HUES64 (cell line): ENCODE data around the gene CAV2.

Experiments used
- H3K27ac ChIP-seq: 2 replicates; pipeline ENCODE4 v1.7.0; 2013; ENCODE audit warnings: low read depth, low read length, inconsistent platforms
- H3K27me3 ChIP-seq: 2 replicates; pipeline ENCODE4 v1.6.1; 2013; ENCODE audit warnings: mild to moderate bottlenecking, low read length; ENCODE audit not compliant: insufficient read depth
- H3K36me3 ChIP-seq: 2 replicates; pipeline ENCODE4 v1.6.1; 2013; ENCODE audit warnings: mild to moderate bottlenecking, low read length; ENCODE audit not compliant: insufficient read depth
- H3K4me1 ChIP-seq: 2 replicates; pipeline ENCODE4 v1.6.1; 2013; ENCODE audit warnings: mild to moderate bottlenecking, low read length, moderate library complexity; ENCODE audit not compliant: insufficient read depth
- H3K4me3 ChIP-seq: 2 replicates; pipeline ENCODE4 v1.5.1; 2013; ENCODE audit warnings: mild to moderate bottlenecking, low read length, moderate library complexity
- H3K9ac ChIP-seq: 2 replicates; pipeline ENCODE4 v1.6.1; 2013; ENCODE audit warnings: mild to moderate bottlenecking, low read depth, low read length
- H3K9me3 ChIP-seq: 2 replicates; pipeline ENCODE4 v1.6.1; 2013; ENCODE audit warnings: low read depth, low read length; ENCODE audit not compliant: insufficient read depth
- WGBS: fragments of 150-250, 120-280 bp; methylation state at CpG from one replicate; pipeline ENCODE4 v1.1.7; 2013; ENCODE audit warnings: missing lambda C conversion rate; 5-methylcytosine and 5-hydroxymethylcytosine counted together

CAV2 gene

GRCh38 chr7:116525298-116525912 lies 25.9 kb downstream of the CAV2 start:
- Histone ChIP-seq H3K9ac (peak overlapping the region; percentile 77), H3K4me1 (peaks cover 55% of the 10 kb centered on the region), H3K9me3 (no peaks in the 10 kb centered on the region), H3K27ac (peak overlapping the region; percentile 74), H3K27me3 (peaks cover 31% of the 10 kb centered on the region), H3K4me3 (peak overlapping the region; percentile 71), H3K36me3 (peaks cover 8% of the 10 kb centered on the region; the same call in 1 of the 2 replicates)
- under 1% methylated on average over 36 of the region's 36 CpGs for WGBS

- H3K27ac ChIP-seq = 0 out of 2 replicates have a peak overlapping the region, but pooled peaks have one; percentile 34
- H3K9me3 ChIP-seq = no peaks in the 10 kb centered on the region
- H3K27me3 ChIP-seq = peaks cover 31% of the 10 kb centered on the region
- H3K4me3 ChIP-seq = peak overlapping the region; percentile 71
- H3K9ac ChIP-seq = peak overlapping the region; percentile 77
- H3K36me3 ChIP-seq = peaks cover 14% of the 10 kb centered on the region; the same call in 1 of the 2 replicates
- WGBS = under 1% methylated on average over 77 of the region's 83 CpGs
- peaks cover 51% of the 10 kb centered on the region for H3K4me1 ChIP-seq
These were observed 26.6 kb downstream of the CAV2 start for GRCh38 chr7:116525913-116526861.

GRCh38 chr7:116526897-116527296 lies 27.4 kb downstream of the CAV2 start:
- no peak overlapping the region for H3K27ac ChIP-seq
- H3K9ac ChIP-seq = peak overlapping the region; percentile 57; the same call in 1 of the 2 replicates
- H3K4me3 ChIP-seq = peak overlapping the region; percentile 71
- peaks cover 31% of the 10 kb centered on the region for H3K27me3 ChIP-seq
- peaks cover 15% of the 10 kb centered on the region; the same call in 1 of the 2 replicates for H3K36me3 ChIP-seq
- peaks cover 44% of the 10 kb centered on the region for H3K4me1 ChIP-seq
- H3K9me3 ChIP-seq = no peaks in the 10 kb centered on the region
- WGBS = 35% methylated on average over 5 of the region's 5 CpGs

- peak overlapping the region; percentile 71 for H3K4me3 ChIP-seq
- no CpG with 5 or more reads among the region's 3 CpGs for WGBS
- H3K27me3 ChIP-seq = peaks cover 31% of the 10 kb centered on the region
- no peak overlapping the region for H3K27ac ChIP-seq
- peaks cover 38% of the 10 kb centered on the region for H3K4me1 ChIP-seq
- no peaks in the 10 kb centered on the region for H3K9me3 ChIP-seq
- H3K36me3 ChIP-seq = peaks cover 18% of the 10 kb centered on the region; the same call in 1 of the 2 replicates
- H3K9ac ChIP-seq = no peak overlapping the region
These were observed 28.0 kb downstream of the CAV2 start for GRCh38 chr7:116527521-116527920.

- peak overlapping the region; percentile 71; the same call in 1 of the 2 replicates for H3K4me3 ChIP-seq
- H3K9me3 ChIP-seq = no peaks in the 10 kb centered on the region
- H3K36me3 ChIP-seq = peaks cover 20% of the 10 kb centered on the region; the same call in 1 of the 2 replicates
- peaks cover 31% of the 10 kb centered on the region for H3K27me3 ChIP-seq
- 53% methylated on average over 3 of the region's 3 CpGs for WGBS
- H3K4me1 ChIP-seq = peaks cover 33% of the 10 kb centered on the region
- no peak overlapping the region for H3K27ac ChIP-seq
- H3K9ac ChIP-seq = no peak overlapping the region
These were observed 28.7 kb downstream of the CAV2 start for GRCh38 chr7:116528008-116528789.

- Histone ChIP-seq H3K36me3 (peaks cover 20% of the 10 kb centered on the region; the same call in 1 of the 2 replicates), H3K4me1 (peaks cover 23% of the 10 kb centered on the region), H3K9me3 (no peaks in the 10 kb centered on the region), H3K9ac (no peak overlapping the region), H3K27ac (no peak overlapping the region), H3K4me3 (no peak overlapping the region), H3K27me3 (peaks cover 28% of the 10 kb centered on the region)
- WGBS = 75% methylated on average over 1 of the region's 1 CpG
These were observed 29.7 kb downstream of the CAV2 start for GRCh38 chr7:116529250-116529649.

GRCh38 chr7:116530107-116530820 lies 30.7 kb downstream of the CAV2 start:
- Histone ChIP-seq H3K36me3 (peaks cover 24% of the 10 kb centered on the region; the same call in 1 of the 2 replicates), H3K4me3 (no peak overlapping the region)

GRCh38 chr7:116532102-116532688 lies 32.7 kb downstream of the CAV2 start:
- H3K27me3 ChIP-seq = peaks cover 4% of the 10 kb centered on the region; the same call in 1 of the 2 replicates
- H3K4me1 ChIP-seq = peaks cover 17% of the 10 kb centered on the region
- 85% methylated on average over 3 of the region's 3 CpGs for WGBS
- H3K36me3 ChIP-seq = peaks cover 33% of the 10 kb centered on the region; the same call in 1 of the 2 replicates
- H3K9ac ChIP-seq = no peak overlapping the region
- H3K27ac ChIP-seq = no peak overlapping the region
- H3K9me3 ChIP-seq = no peaks in the 10 kb centered on the region
- no peak overlapping the region for H3K4me3 ChIP-seq

More at GRCh38 chr7:116530107-116530820, 30.7 kb downstream of the CAV2 start:
- Histone ChIP-seq H3K4me1 (peaks cover 22% of the 10 kb centered on the region), H3K9me3 (no peaks in the 10 kb centered on the region), H3K27me3 (peaks cover 21% of the 10 kb centered on the region), H3K9ac (no peak overlapping the region), H3K27ac (no peak overlapping the region)
- WGBS = 88% methylated on average over 2 of the region's 3 CpGs

GRCh38 chr7:116534790-116535189 lies 35.3 kb downstream of the CAV2 start:
- Histone ChIP-seq H3K36me3 (peaks cover 36% of the 10 kb centered on the region; the same call in 1 of the 2 replicates), H3K4me1 (peaks cover under 1% of the 10 kb centered on the region; the same call in 1 of the 2 replicates), H3K9ac (no peak overlapping the region), H3K4me3 (no peak overlapping the region), H3K9me3 (no peaks in the 10 kb centered on the region), H3K27me3 (no peaks in the 10 kb centered on the region), H3K27ac (no peak overlapping the region)
- WGBS = 97% methylated on average over 2 of the region's 2 CpGs

- no peak overlapping the region for H3K4me3 ChIP-seq
- peaks cover 36% of the 10 kb centered on the region; the same call in 1 of the 2 replicates for H3K36me3 ChIP-seq
- no peaks in the 10 kb centered on the region for H3K9me3 ChIP-seq
- H3K27me3 ChIP-seq = no peaks in the 10 kb centered on the region
- no peak overlapping the region for H3K27ac ChIP-seq
- 100% methylated on average over 1 of the region's 1 CpG for WGBS
- H3K9ac ChIP-seq = no peak overlapping the region
- no peaks in the 10 kb centered on the region for H3K4me1 ChIP-seq
These were observed 35.9 kb downstream of the CAV2 start for GRCh38 chr7:116535416-116535815.
